ENCODE measurements around the gene NDUFAF8.

The NDUFAF8 gene

DNA sequence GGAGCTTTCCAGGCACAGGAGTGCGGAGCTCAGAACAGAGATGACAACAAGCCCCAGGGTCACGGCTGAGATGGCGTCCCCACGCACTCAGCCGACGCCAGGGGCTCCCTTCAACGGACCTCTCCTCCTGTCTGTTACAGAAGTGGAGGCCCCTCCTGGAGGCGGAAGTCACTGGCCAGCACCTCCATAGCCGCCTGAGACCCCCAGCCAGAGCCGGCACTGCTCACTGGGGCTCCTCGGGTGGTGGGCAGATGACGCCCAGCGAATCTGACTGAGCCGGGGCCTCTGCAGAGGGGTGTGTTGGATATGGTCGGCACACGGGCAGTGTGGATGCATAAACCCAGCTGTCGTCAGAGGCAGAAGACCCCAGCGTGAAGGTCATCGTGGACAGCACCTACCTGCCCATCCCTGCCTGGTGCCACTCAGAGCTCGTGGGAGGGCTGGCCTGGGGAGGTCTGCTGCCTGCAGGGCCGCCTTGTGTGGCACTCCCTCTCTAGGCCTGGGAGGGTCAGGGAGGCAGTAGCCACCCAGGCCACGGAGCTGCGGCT lies 20.0 kb downstream of the NDUFAF8 start:
- H3K36me3 Mint-ChIP-seq: peaks cover 26% of the 10 kb centered on the region
- H3K4me1 Mint-ChIP-seq: peaks cover 10% of the 10 kb centered on the region
- no peaks in the 10 kb centered on the region for H3K9me3 Mint-ChIP-seq
- no peak for ATAC-seq
- H3K4me3 Mint-ChIP-seq: no peak overlapping the region
- H3K27ac Mint-ChIP-seq: no peak overlapping the region
- H3K27me3 Mint-ChIP-seq: no peaks in the 10 kb centered on the region

DNA sequence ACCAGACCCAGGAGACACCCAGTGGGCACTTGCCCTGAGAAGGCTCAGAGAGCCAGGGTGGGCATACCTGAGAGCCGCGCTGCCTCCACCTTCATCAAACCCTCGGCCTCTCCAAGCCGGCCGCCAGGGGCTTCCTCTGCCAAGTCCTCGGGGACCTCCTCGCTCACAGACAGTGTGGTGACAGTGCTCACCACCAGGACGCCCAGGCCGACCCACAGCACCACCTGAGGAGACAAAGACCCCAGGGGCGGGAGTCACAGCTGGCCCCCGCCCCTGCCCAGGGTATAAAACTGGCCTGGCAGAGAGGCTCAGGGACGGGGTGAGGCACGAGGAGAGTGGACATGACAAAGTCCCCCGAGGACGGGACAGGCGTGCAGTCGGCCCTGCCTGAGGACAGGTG lies 21.1 kb downstream of the NDUFAF8 start:
- ATAC-seq: no peak
- Mint-ChIP-seq H3K4me1 (peaks cover 10% of the 10 kb centered on the region), H3K4me3 (no peak overlapping the region), H3K36me3 (peaks cover 32% of the 10 kb centered on the region), H3K27ac (no peak overlapping the region), H3K9me3 (no peaks in the 10 kb centered on the region), H3K27me3 (no peaks in the 10 kb centered on the region)

DNA sequence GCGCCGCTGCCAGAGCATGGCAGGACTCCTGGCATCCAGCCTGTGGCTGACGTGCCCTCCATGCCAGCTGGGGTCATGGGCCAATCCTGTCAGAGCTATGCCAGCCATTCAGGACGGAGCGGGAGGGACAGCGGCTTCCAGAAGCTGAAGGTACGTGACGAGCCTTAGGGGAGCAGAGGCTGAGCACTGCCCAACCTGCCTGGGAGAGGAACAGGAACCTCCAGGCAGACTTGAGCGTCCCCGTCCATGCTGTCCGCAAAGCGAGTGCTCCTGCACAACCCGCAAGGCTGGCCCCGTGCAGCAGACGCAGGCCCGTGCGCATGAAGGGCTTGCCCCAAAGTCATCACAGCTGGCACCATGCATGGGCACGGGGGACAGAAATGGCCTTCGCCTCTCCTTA lies 21.5 kb downstream of the NDUFAF8 start:
- Mint-ChIP-seq H3K27me3 (no peaks in the 10 kb centered on the region), H3K9me3 (no peaks in the 10 kb centered on the region), H3K27ac (no peak overlapping the region), H3K4me1 (peaks cover 10% of the 10 kb centered on the region), H3K4me3 (no peak overlapping the region), H3K36me3 (peaks cover 37% of the 10 kb centered on the region)
- no peak for ATAC-seq

DNA sequence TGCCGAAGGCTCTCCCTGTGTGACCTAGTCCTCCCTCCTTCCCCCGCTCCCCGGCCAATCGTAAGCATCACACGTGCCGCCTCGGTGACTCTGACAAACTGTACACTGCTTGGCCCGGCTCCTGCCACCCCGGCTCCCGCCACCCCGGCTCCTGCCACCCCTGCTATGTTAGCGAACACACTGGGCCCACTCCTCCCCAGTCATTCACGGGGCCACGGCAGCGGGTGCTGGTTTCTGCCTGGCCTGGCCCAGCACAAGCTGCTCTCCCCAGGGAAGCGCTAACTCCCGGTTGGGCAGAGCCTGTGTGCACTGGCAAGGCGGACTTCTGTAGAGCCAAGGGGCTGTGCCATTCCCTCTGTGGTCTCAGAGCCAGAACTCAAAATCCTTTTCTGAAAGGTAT lies 22.0 kb downstream of the NDUFAF8 start:
- Mint-ChIP-seq H3K36me3 (peaks cover 41% of the 10 kb centered on the region), H3K4me3 (no peak overlapping the region), H3K9me3 (no peaks in the 10 kb centered on the region), H3K4me1 (peaks cover 10% of the 10 kb centered on the region), H3K27me3 (no peaks in the 10 kb centered on the region), H3K27ac (no peak overlapping the region)
- no peak for ATAC-seq

DNA sequence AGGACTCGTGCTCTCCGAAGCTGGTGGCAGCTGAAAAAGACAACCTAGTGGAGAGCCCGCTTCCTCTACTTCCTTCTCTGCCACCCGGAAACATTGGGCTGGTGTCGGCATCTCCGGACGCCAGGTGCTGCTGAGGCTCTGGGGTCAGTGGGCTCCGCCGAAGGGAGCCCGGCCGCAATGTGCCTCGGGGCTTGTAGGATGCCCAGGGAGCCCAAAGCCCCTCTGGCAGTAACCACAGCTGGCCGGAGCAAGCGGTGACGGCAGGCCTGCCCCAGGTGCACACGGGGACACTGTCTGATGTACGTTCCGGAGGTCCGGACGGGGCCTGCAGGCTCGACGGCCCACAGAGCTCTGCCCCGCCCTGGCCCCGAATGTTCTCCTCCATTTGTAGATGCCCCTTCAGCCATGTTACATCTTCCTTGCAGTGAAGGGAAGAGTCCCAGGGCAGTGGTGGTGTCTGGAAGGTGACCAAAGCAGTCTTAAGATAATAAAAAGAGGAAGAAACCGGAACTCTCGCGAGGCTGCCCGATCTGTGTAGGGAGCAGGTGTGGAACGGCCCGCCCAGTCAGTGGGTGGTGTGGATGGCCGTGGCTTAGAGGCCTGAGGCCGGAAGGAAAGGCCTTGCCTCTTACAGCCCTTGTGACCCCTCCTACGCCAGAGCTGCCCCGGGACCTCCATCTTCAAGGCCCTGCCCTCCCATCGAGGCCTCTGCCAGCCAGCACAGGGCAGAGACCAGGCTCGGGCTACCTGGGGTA lies 22.6 kb downstream of the NDUFAF8 start:
- Mint-ChIP-seq H3K9me3 (no peaks in the 10 kb centered on the region), H3K36me3 (peaks cover 42% of the 10 kb centered on the region), H3K4me1 (peaks cover 10% of the 10 kb centered on the region), H3K27me3 (no peaks in the 10 kb centered on the region), H3K27ac (no peak overlapping the region), H3K4me3 (no peak overlapping the region)
- no peak for ATAC-seq

DNA sequence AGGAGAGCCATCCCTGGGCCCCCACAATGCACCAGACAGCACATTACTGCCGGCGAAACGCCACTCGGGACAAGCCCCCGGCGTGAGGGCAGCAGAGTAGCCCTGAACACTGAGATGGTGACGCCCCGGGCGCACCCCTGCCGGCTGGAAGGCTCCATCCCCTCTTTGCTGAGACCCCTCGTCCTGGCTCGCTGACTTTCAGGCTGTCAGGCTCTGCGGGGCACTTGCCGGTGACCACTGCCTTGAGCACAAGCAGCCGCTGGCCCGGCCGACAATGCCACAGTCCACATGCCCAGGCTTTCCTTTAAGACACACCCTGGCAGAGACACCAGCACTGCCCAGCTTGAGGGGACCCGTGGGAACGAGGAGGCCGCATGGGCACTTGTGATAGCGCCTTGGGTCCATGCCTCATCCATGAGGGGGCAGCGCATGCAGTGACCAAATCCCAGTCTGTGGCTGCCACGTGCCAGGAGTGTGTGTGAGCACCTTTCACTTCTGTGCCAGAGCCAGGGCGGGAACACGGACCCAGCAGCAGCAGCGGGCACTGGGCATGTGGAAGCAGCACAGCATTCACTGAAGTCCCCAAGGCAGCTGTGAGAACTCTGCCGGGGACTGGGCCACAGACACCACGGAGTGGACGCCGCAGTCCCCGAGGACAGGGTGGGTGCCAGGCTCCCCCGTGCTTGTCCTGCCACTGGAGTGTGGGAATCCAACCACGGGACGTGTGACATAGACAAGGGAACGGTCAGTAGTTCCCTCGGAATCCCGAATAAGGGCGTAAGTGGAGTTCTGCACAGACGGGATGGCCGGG lies 24.5 kb downstream of the NDUFAF8 start:
- no peak overlapping the region for H3K4me3 Mint-ChIP-seq
- no peak overlapping the region for H3K27ac Mint-ChIP-seq
- H3K4me1 Mint-ChIP-seq: peaks cover 10% of the 10 kb centered on the region
- ATAC-seq: no peak
- no peaks in the 10 kb centered on the region for H3K9me3 Mint-ChIP-seq
- no peaks in the 10 kb centered on the region for H3K27me3 Mint-ChIP-seq
- H3K36me3 Mint-ChIP-seq: peaks cover 56% of the 10 kb centered on the region

DNA sequence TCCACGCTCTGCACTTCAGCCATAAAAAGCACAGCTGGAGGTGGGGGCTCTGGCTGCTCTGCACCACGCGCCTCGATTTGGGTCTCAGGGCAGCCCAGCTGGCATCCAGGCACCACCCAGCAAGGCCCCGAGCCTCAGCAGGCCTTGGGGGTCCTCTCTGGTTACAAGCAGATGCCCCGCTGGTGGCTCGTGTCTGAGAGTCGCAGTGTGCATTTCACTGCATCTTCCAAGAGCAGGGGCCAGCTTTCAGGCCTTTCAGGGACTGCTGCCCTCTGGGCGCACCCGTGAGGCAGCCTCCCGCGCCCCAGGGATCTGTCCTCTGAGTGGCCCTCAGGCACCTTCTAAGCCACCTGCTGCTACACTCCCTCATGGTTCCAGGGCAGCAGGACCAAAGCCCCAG lies 25.5 kb downstream of the NDUFAF8 start:
- Mint-ChIP-seq H3K27ac (no peak overlapping the region), H3K4me1 (peaks cover 6% of the 10 kb centered on the region), H3K9me3 (no peaks in the 10 kb centered on the region), H3K36me3 (peaks cover 60% of the 10 kb centered on the region), H3K27me3 (no peaks in the 10 kb centered on the region), H3K4me3 (no peak overlapping the region)
- ATAC-seq: no peak

DNA sequence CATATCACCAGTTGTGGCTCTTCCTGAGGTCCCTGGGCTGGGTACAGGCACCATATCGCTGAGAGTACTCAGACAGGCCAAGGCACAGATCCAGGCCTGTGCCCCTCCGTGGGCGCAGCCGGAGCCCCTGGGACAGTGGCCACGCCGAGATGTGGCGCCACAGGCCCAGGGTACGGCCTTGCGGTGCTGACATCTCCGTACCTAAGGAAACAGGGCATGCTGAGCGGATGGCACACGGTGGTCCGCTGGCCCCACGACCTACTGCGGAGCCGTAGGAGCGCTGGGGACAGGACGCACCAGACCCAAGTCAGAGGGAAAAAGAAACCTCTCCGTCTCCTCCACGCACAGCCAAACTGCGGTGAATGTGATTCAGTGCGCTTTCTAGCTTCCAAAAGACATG lies 26.5 kb downstream of the NDUFAF8 start:
- peaks cover 60% of the 10 kb centered on the region for H3K36me3 Mint-ChIP-seq
- no peaks in the 10 kb centered on the region for H3K9me3 Mint-ChIP-seq
- H3K27me3 Mint-ChIP-seq: no peaks in the 10 kb centered on the region
- no peak for ATAC-seq
- no peak overlapping the region for H3K4me3 Mint-ChIP-seq
- no peaks in the 10 kb centered on the region for H3K4me1 Mint-ChIP-seq
- H3K27ac Mint-ChIP-seq: no peak overlapping the region

DNA sequence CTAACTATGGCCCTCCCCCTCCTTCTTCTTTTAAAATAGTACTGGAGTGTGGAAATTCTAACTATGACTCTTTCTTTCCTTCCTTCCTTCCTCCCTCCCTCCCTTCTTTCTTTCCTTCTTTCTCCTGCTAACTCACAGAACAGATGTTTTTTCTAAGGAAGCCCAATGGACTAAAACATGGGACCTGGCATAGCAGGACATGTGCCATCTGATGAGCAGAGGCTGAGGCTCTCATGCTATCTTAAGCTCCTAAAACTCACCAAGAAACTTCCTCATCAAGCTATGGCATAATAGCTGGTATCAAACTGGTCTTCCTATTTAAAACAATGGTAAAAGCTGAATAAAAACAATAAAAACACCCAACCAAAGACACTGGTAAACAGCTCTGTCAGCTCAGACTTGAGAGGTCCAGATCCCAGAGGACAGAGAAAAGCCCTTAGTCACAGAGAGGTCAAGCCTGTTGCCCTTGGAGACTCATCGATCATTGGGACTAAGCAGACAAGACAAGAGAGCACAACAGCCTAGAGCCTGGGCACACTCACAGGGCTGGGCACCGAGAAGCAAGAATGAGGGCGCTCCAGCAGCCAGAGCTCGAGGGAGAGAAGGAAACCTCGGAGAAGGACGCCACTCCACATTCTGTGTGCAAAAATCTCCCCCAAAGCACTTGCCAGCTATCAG lies 28.4 kb downstream of the NDUFAF8 start:
- no peak overlapping the region for H3K27ac Mint-ChIP-seq
- H3K36me3 Mint-ChIP-seq: peaks cover 47% of the 10 kb centered on the region
- H3K4me3 Mint-ChIP-seq: no peak overlapping the region
- ATAC-seq: no peak
- H3K27me3 Mint-ChIP-seq: no peaks in the 10 kb centered on the region
- no peaks in the 10 kb centered on the region for H3K4me1 Mint-ChIP-seq
- H3K9me3 Mint-ChIP-seq: no peaks in the 10 kb centered on the region

DNA sequence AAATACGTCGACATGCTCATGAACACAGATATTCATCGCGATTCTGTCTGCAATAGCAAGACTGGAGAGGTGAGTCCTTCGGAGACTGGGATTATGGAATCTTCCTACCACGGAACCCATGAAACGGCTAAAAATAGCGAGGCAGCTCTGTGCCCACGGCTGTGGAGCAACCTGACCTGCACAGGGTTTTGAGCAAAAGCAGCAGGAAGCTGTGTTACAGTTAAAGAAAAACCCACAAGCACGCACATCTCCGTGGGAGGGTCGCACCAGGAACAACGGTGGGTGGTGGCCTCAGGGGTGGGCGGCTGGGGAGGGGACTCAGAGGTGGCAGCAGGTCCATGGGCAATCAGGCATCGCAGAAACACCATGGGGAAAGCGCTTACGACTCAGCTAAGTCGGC lies 31.2 kb downstream of the NDUFAF8 start:
- Mint-ChIP-seq H3K27me3 (no peaks in the 10 kb centered on the region), H3K27ac (no peak overlapping the region), H3K4me3 (no peak overlapping the region), H3K36me3 (peaks cover 48% of the 10 kb centered on the region), H3K4me1 (no peaks in the 10 kb centered on the region), H3K9me3 (no peaks in the 10 kb centered on the region)
- ATAC-seq: no peak

DNA sequence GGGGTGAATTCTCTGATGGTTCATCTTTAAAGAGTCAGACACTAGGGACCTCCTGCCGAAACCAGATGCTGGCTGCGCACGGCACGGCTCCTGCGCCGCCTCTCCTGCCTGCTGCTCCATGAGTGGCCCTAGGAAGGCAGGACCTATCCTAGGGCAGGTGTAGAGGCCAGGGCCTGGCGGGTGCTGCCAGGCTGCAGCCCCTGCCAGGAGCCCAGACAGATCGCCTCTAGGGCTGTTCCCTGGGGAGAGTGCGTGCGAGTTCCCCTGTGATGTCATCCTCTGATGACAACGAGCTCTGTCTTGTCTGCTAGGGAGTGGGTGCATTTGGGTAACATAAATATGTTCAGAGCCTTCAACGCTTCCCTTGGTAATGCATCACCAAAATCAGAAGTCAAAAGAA lies 32.1 kb downstream of the NDUFAF8 start:
- peak; percentile 12 for ATAC-seq
- H3K27ac Mint-ChIP-seq: no peak overlapping the region
- H3K36me3 Mint-ChIP-seq: peaks cover 47% of the 10 kb centered on the region
- no peaks in the 10 kb centered on the region for H3K27me3 Mint-ChIP-seq
- no peaks in the 10 kb centered on the region for H3K4me1 Mint-ChIP-seq
- H3K4me3 Mint-ChIP-seq: no peak overlapping the region
- no peaks in the 10 kb centered on the region for H3K9me3 Mint-ChIP-seq

DNA sequence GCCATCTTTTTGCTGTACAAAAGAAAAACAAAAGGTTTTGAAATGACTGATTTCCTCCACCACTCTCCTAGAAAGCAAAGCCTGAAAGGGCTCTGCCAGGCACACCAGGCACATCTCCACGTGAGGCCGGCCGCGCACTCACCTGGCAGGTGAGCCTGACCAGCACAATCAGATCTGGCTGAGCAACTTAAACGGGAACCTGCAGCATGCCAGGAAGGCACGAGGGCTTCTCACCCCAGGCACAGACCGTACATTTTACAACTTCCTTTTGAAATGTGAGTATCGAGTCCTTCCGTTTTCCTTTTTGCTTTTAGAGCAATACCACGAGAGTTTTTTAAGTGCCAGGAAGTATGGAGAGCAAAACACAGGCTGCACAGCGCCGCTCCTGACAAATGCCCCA lies 33.5 kb downstream of the NDUFAF8 start:
- H3K9me3 Mint-ChIP-seq: no peaks in the 10 kb centered on the region
- H3K27ac Mint-ChIP-seq: no peak overlapping the region
- no peak overlapping the region for H3K4me3 Mint-ChIP-seq
- ATAC-seq: no peak
- H3K4me1 Mint-ChIP-seq: peaks cover 3% of the 10 kb centered on the region
- H3K27me3 Mint-ChIP-seq: no peaks in the 10 kb centered on the region
- H3K36me3 Mint-ChIP-seq: peaks cover 57% of the 10 kb centered on the region

DNA sequence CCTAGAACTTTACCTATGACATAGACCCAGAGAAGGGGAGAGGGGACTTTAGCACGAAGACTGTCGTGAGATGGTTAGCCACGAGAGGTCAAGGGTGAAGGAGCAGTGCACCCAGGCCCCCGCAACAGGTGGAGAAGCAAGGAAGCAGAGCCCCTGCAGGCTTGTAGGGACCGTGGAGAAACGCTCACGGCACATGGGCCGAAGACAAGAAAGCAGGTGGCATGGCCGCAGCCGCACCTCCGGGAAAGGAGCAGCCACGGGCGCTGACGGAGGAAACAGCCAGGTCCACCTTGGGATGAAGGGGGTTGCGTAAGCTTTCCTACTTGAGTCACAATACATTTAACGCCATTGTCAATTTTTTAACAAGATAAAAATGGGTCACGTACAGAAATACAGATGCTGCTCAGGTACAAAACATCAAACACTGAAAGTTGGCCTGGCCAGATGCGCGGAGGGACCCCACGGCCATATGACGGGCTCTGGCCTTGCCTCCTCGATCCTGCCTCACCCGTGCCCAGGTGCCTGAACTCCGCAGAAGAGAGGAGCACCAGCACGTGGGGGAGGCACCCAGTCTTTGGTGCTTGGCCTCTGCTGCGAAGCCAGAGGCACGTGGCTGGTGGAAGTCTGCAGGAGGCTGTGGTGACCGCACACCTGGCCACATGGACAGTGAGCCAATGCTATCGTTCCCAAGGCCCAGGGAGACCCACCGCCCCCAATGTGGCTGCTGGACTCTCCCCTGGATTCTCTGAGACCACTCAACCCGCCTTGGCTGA lies 34.8 kb downstream of the NDUFAF8 start:
- Mint-ChIP-seq H3K27me3 (no peaks in the 10 kb centered on the region), H3K9me3 (no peaks in the 10 kb centered on the region), H3K36me3 (peaks cover 51% of the 10 kb centered on the region), H3K4me1 (peaks cover 5% of the 10 kb centered on the region), H3K27ac (no peak overlapping the region), H3K4me3 (no peak overlapping the region)
- no peak for ATAC-seq

DNA sequence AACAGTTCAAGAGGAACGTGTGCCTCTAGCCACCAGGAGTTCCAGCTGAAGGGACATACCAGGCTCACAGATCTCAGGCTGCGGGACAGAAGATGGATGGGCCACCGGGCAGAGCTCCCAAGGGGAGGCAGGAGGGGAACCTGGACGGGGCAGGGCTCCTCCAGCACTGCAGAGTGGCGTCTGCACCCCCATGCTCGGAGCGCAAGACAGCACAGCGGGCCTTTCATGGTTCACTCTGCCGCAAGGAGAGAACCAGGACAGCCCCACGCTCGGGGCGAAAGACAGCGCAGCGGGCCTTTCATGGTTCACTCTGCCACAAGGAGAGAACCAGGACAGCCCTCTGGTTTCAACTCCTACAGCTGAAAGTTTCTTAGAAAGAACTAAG lies 35.3 kb downstream of the NDUFAF8 start:
- ATAC-seq: no peak
- Mint-ChIP-seq H3K4me1 (peaks cover 5% of the 10 kb centered on the region), H3K9me3 (no peaks in the 10 kb centered on the region), H3K4me3 (no peak overlapping the region), H3K36me3 (peaks cover 51% of the 10 kb centered on the region), H3K27me3 (no peaks in the 10 kb centered on the region), H3K27ac (no peak overlapping the region)

DNA sequence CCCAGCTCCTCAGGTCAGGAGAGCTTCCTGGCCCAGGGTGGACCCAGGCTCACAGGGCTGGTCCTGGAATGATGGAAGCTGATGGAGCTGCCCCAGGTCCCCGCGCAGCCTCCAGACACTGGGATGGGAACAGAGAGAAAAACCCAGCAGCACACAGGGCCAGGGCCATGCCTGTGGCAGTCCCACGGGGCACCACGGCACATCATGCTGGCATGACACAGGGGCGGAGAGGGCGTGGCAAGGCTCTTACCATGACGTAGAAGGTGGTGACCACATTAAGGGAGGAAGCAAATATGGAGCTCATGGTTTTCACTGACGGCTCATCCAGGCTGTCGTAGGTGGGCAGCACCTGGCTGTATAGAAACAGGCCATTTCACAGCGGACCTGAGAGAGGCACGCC lies 37.7 kb downstream of the NDUFAF8 start:
- peaks cover 5% of the 10 kb centered on the region for H3K4me1 Mint-ChIP-seq
- no peaks in the 10 kb centered on the region for H3K9me3 Mint-ChIP-seq
- H3K27ac Mint-ChIP-seq: peak overlapping the region; percentile 13
- no peak for ATAC-seq
- H3K27me3 Mint-ChIP-seq: no peaks in the 10 kb centered on the region
- no peak overlapping the region for H3K4me3 Mint-ChIP-seq
- H3K36me3 Mint-ChIP-seq: peaks cover 61% of the 10 kb centered on the region

All from stimulated activated memory B cell treated with anti-CD40 and anti-IgM and Interleukin-4, amounts not matched to agents 10 μg/mL and 1 μg/mL and 100 μg/mL, for 72 hours (primary cell).